Pulmonary artery endothelial cell (primary cell): ENCODE results near the gene CNKSR2. TPM values are rescaled to one million over a fixed set of nuclear protein-coding genes. Genes with fewer than 3 reads are reported as not detected.

Experiments used
- DNase-seq: peaks from one replicate; pipeline ENCODE4 v3.0.0-alpha.2; 2011; ENCODE audit warnings: low read depth, low spot score
- total RNA-seq: library from RNA; depleted of rRNA; stranded (reverse); fragments of >200 nt; gene quantifications from 2 replicates; pipeline ENCODE4 v1.2.3, GENCODE V29; 2014

Gene CNKSR2
- total RNA-seq: under 0.01 TPM in 1 of 2 replicates, not detected in the other

- no peak for DNase-seq
These were observed at the start of gene CNKSR2 for GRCh38 chrX:21374163-21374993. CNKSR2 (plus strand) TSS chrX:21374418; CDS start chrX:21374898, 480 bp downstream.

- no peak for DNase-seq
These were observed 19.5 kb upstream of the CNKSR2 start for GRCh38 chrX:21354725-21355124.

GRCh38 chrX:21355831-21356230 lies 18.4 kb upstream of the CNKSR2 start:
- DNase-seq: no peak

GRCh38 chrX:21369613-21370012 lies 4.6 kb upstream of the CNKSR2 start:
- no peak for DNase-seq

- no peak for DNase-seq
These were observed 1.2 kb upstream of the CNKSR2 start for GRCh38 chrX:21373001-21373400.

GRCh38 chrX:21373637-21374162 lies 518 bp upstream of the CNKSR2 start:
- DNase-seq: no peak

- DNase-seq: no peak
These were observed 933 bp downstream of the CNKSR2 start for GRCh38 chrX:21374994-21375707.

- DNase-seq: no peak
These were observed 1.4 kb downstream of the CNKSR2 start for GRCh38 chrX:21375708-21376009.

- no peak for DNase-seq
These were observed 2.4 kb downstream of the CNKSR2 start for GRCh38 chrX:21376636-21377035.

- no peak for DNase-seq
These were observed 5.8 kb downstream of the CNKSR2 start for GRCh38 chrX:21379991-21380390.

- no peak for DNase-seq
These were observed 8.5 kb downstream of the CNKSR2 start for GRCh38 chrX:21382715-21383114.

GRCh38 chrX:21383546-21383945 lies 9.3 kb downstream of the CNKSR2 start:
- DNase-seq: no peak

GRCh38 chrX:21384178-21384577 lies 10.0 kb downstream of the CNKSR2 start:
- DNase-seq: no peak

- no peak for DNase-seq
These were observed 20.6 kb downstream of the CNKSR2 start for GRCh38 chrX:21394792-21395191.

- DNase-seq: no peak
These were observed 24.2 kb downstream of the CNKSR2 start for GRCh38 chrX:21398426-21398825.

- DNase-seq: no peak
These were observed 26.3 kb downstream of the CNKSR2 start for GRCh38 chrX:21400408-21401121.

- no peak for DNase-seq
These were observed 34.1 kb downstream of the CNKSR2 start for GRCh38 chrX:21408307-21408706.

- DNase-seq: no peak
These were observed 34.6 kb downstream of the CNKSR2 start for GRCh38 chrX:21408788-21409187.

GRCh38 chrX:21412029-21412428 lies 37.8 kb downstream of the CNKSR2 start:
- no peak for DNase-seq

GRCh38 chrX:21412883-21413282 lies 38.7 kb downstream of the CNKSR2 start:
- no peak for DNase-seq

GRCh38 chrX:21427086-21427485 lies 52.9 kb downstream of the CNKSR2 start:
- DNase-seq: no peak

GRCh38 chrX:21437036-21437435 lies 62.8 kb downstream of the CNKSR2 start:
- DNase-seq: no peak
